CD4-positive, alpha-beta T cell (primary cell): ENCODE data around the gene PROB1. TPM values are rescaled to one million over a fixed set of nuclear protein-coding genes. Genes with fewer than 3 reads are reported as not detected.

Source experiments
- ATAC-seq: fragments of 200-7000 bp; cut with Tn5 transposase; one replicate; pipeline ENCODE4 v1.10.0; 2022; ENCODE audit warnings: mild to moderate bottlenecking; ENCODE audit not compliant: poor library complexity
- CTCF ChIA-PET: fragments of 350-600 bp; sonication (Branson Sonifier 250); formaldehyde crosslinking; loops from one replicate; lab custom pipeline; 2021; ENCODE audit warnings: antibody characterized with exemption, inconsistent platforms; lab: Charles Lee
- POLR2A ChIA-PET: fragments of 350-600 bp; sonication (Branson Sonifier 250); formaldehyde crosslinking; loops from one replicate; lab custom pipeline; 2021; ENCODE audit warnings: antibody characterized with exemption, inconsistent platforms; lab: Charles Lee
- DNase-seq, 14 experiments: peaks; one replicate each; pipeline ENCODE4 v3.0.0-alpha.2; 2013 to 2020; ENCODE audit warnings: mixed read lengths in 2 of 14
- H3K27ac ChIP-seq, 2 donors: one replicate each; pipeline versions ENCODE4 v1.5.1 to v1.7.0; 2013; ENCODE audit warnings: low read length in 2 of 2, low read depth in 1 of 2, mild to moderate bottlenecking in 1 of 2
- H3K27me3 ChIP-seq, 2 experiments: 1 replicate in 1 of 2; 2 replicates in 1 of 2; pipeline versions ENCODE4 v1.6.1 to v1.7.0; 2013; ENCODE audit warnings: low read length in 2 of 2, control low read depth in 1 of 2, mild to moderate bottlenecking in 1 of 2, moderate library complexity in 1 of 2; ENCODE audit not compliant: insufficient read depth in 2 of 2, control insufficient read depth in 1 of 2
- H3K36me3 ChIP-seq: one replicate; pipeline ENCODE4 v1.6.1; 2013; ENCODE audit warnings: low read length, control low read depth; ENCODE audit not compliant: insufficient read depth
- H3K4me1 ChIP-seq: one replicate; pipeline ENCODE4 v1.6.1; 2013; ENCODE audit warnings: low read length, control low read depth; ENCODE audit not compliant: insufficient read depth
- H3K4me3 ChIP-seq: one replicate; pipeline ENCODE4 v1.5.1; 2013; ENCODE audit warnings: mild to moderate bottlenecking, low read length, moderate library complexity
- H3K9me3 ChIP-seq, 2 experiments: 1 replicate in 1 of 2; 2 replicates in 1 of 2; pipeline versions ENCODE4 v1.6.1 to v1.7.0; 2013; ENCODE audit warnings: low read length in 2 of 2, mild to moderate bottlenecking in 2 of 2, control low read depth in 1 of 2, moderate library complexity in 1 of 2; ENCODE audit not compliant: control insufficient read depth in 1 of 2, insufficient read depth in 1 of 2
- H3K27ac Mint-ChIP-seq: one replicate; pipeline ENCODE4 v1.8.0; 2020; ENCODE audit warnings: mixed read lengths
- H3K27me3 Mint-ChIP-seq: one replicate; pipeline ENCODE4 v1.8.0; 2021; ENCODE audit warnings: mixed read lengths
- H3K36me3 Mint-ChIP-seq: one replicate; pipeline ENCODE4 v1.8.0; 2021; ENCODE audit warnings: low read depth, mixed read lengths
- H3K4me1 Mint-ChIP-seq: one replicate; pipeline ENCODE4 v1.8.0; 2021; ENCODE audit warnings: low read depth, mixed read lengths
- H3K4me3 Mint-ChIP-seq: one replicate; pipeline ENCODE4 v1.8.0; 2020; ENCODE audit warnings: mild to moderate bottlenecking, mixed read lengths
- H3K9me3 Mint-ChIP-seq: one replicate; pipeline ENCODE4 v1.8.0; 2020; ENCODE audit warnings: mixed read lengths
- CTCF ChIP-seq: fragments of 200-600 bp; IDR thresholded peaks from one replicate; pipeline ENCODE4 v1.8.0; 2022; ENCODE audit warnings: antibody characterized with exemption, mild to moderate bottlenecking
- intact Hi-C, 2 experiments: fragments of 100-400 bp; cut with DNase I in 1 of 2; cut with micrococcal nuclease in 1 of 2; formaldehyde crosslinking; loops; one replicate each; pipeline versions ENCODE4 v1.15.1 to v1.9.0; 2023 to 2025; cut with DNase I, micrococcal nuclease
- total RNA-seq, 174 experiments: library from RNA in 2 of 174; stranded (reverse) in 2 of 174; gene quantifications; one replicate each; pipeline ENCODE4 v1.2.3 and lab custom pipeline; 2021 to 2026

Gene PROB1
- total RNA-seq, 2 experiments from 2014 or later = 0.25 to 0.41 TPM

GRCh38 chr5:139393497-139394122 is 1.3 kb downstream of the PROB1 start:
- intact Hi-C loops = loop anchor here (2.0 to 5.0 kb wide), 2 partner anchors 51 to 105 kb away; partner anchors contain the start of gene PAIP2 (in 1 of the 2)
- Mint-ChIP-seq H3K9me3 (no peaks in the 10 kb centered on the region), H3K4me1 (peaks cover 38% of the 10 kb centered on the region), H3K27ac (no peak overlapping the region), H3K36me3 (no peaks in the 10 kb centered on the region), H3K4me3 (peak overlapping the region; percentile 92), H3K27me3 (no peaks in the 10 kb centered on the region)
- CTCF ChIA-PET = interaction anchor here (1.0 to 2.4 kb wide), 3 partner anchors 9 to 51 kb away, joined by 3 to 14 read pairs (median 6); partner anchors contain the start of genes PAIP2 and SPATA24
- Histone ChIP-seq H3K27me3 (peaks cover 0 to 6% of the 10 kb centered on the region in 2 experiments), H3K4me3 (peak overlapping the region; percentile 81), H3K4me1 (peaks cover 58% of the 10 kb centered on the region), H3K36me3 (no peaks in the 10 kb centered on the region), H3K27ac (no peak overlapping the region), H3K9me3 (no peaks in the 10 kb centered on the region)
- TF ChIP-seq CTCF = no peak
- POLR2A ChIA-PET = interaction anchor here (1.4 to 4.6 kb wide), 3 partner anchors 10 to 100 kb away, joined by 4 to 21 read pairs (median 18); partner anchors contain the start of genes MATR3, PAIP2 and SPATA24
- DNase-seq (no peak), ATAC-seq (no peak)

GRCh38 chr5:139392678-139393496 is 2.0 kb downstream of the PROB1 start:
- Histone ChIP-seq H3K4me1 (peaks cover 61% of the 10 kb centered on the region), H3K27me3 (peaks cover 0 to 6% of the 10 kb centered on the region in 2 experiments), H3K36me3 (no peaks in the 10 kb centered on the region), H3K27ac (no peak overlapping the region), H3K4me3 (peak overlapping the region; percentile 81), H3K9me3 (no peaks in the 10 kb centered on the region)
- ChIA-PET CTCF (interaction anchor here (0.5 to 2.4 kb wide), 5 partner anchors 10 to 171 kb away, joined by 3 to 14 read pairs (median 5); partner anchors contain the start of genes PAIP2 and SPATA24), POLR2A (interaction anchor here (0.6 to 4.6 kb wide), 4 partner anchors 11 to 469 kb away, joined by 3 to 21 read pairs (median 11); partner anchors contain the start of genes MATR3, PAIP2 and SPATA24)
- no peaks in the 10 kb centered on the region for H3K36me3 Mint-ChIP-seq
- peak; percentile 51 to 89 (median 64) for DNase-seq
- TF ChIP-seq CTCF = peak; percentile 66
- no peaks in the 10 kb centered on the region for H3K27me3 Mint-ChIP-seq
- H3K4me3 Mint-ChIP-seq = peak overlapping the region; percentile 92
- ATAC-seq = peak; percentile 66
- peaks cover 38% of the 10 kb centered on the region for H3K4me1 Mint-ChIP-seq
- intact Hi-C loops = loop anchor here (2.0 to 5.0 kb wide), 2 partner anchors 51 to 104 kb away; partner anchors contain the start of gene PAIP2 (in 1 of the 2)
- H3K9me3 Mint-ChIP-seq = no peaks in the 10 kb centered on the region
- H3K27ac Mint-ChIP-seq = peak overlapping the region; percentile 59

GRCh38 chr5:139392324-139392677 is 2.6 kb downstream of the PROB1 start:
- DNase-seq (no peak), ATAC-seq (peak; percentile 32)
- Histone ChIP-seq H3K4me1 (peaks cover 61% of the 10 kb centered on the region), H3K9me3 (no peaks in the 10 kb centered on the region), H3K36me3 (no peaks in the 10 kb centered on the region), H3K4me3 (peak overlapping the region; percentile 81), H3K27me3 (peaks cover 0 to 6% of the 10 kb centered on the region in 2 experiments), H3K27ac (no peak overlapping the region)
- CTCF ChIA-PET = interaction anchor here (0.5 to 2.4 kb wide), 5 partner anchors 11 to 171 kb away, joined by 3 to 14 read pairs (median 5); partner anchors contain the start of genes PAIP2 and SPATA24
- Mint-ChIP-seq H3K36me3 (no peaks in the 10 kb centered on the region), H3K27me3 (no peaks in the 10 kb centered on the region), H3K4me3 (peak overlapping the region; percentile 92), H3K4me1 (peaks cover 38% of the 10 kb centered on the region), H3K27ac (no peak overlapping the region), H3K9me3 (no peaks in the 10 kb centered on the region)
- intact Hi-C loops = loop anchor here (2.0 to 5.0 kb wide), 2 partner anchors 50 to 104 kb away; partner anchors contain the start of gene PAIP2 (in 1 of the 2)
- TF ChIP-seq CTCF = no peak
- POLR2A ChIA-PET = interaction anchor here (0.6 to 4.6 kb wide), 4 partner anchors 12 to 468 kb away, joined by 3 to 21 read pairs (median 11); partner anchors contain the start of genes MATR3, PAIP2 and SPATA24
